ENCODE measurements around the gene RAE1. TPM values are rescaled to one million over a fixed set of nuclear protein-coding genes. Genes with fewer than 3 reads are reported as not detected.

RAE1 gene
- total and polyA plus RNA-seq, 12 donors, result 8.8 to 46.9 (median 22.5) TPM

DNA sequence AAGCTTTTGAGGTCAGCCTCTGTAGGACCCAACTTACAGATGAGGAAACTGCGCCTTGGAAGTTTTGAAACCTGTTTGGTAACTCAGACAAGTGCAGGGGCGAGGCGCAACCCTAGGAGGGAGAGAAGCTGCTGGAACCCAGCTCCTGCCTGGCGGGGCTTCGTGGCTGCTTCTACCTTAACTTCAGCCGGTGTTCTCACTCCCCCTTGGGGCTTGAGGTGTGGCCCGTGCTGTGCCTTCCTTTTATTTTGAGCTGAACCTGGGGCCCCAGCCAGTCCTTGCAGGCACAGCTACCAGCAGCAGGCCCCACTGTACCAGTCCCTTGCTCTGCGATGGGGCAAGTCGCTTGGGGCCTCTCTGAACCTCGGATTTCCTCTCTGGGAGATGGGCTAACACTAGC lies 52.2 kb downstream of the RAE1 start:
- H3K9me3 ChIP-seq (replicated peaks in 1 of 3), result no peaks in the 10 kb centered on the region
- H3K36me3 ChIP-seq (replicated peaks in 1 of 2), result peaks cover 0 to 7% of the 10 kb centered on the region in 2 donors
- no peak overlapping the region for H3K4me3 ChIP-seq
- no peak overlapping the region for H3K27ac ChIP-seq
- H3K4me1 ChIP-seq (replicated peaks in 1 of 2), result peaks cover 0 to 21% of the 10 kb centered on the region in 2 donors
- no peak for DNase-seq
- TF ChIP-seq, protein P1, sequence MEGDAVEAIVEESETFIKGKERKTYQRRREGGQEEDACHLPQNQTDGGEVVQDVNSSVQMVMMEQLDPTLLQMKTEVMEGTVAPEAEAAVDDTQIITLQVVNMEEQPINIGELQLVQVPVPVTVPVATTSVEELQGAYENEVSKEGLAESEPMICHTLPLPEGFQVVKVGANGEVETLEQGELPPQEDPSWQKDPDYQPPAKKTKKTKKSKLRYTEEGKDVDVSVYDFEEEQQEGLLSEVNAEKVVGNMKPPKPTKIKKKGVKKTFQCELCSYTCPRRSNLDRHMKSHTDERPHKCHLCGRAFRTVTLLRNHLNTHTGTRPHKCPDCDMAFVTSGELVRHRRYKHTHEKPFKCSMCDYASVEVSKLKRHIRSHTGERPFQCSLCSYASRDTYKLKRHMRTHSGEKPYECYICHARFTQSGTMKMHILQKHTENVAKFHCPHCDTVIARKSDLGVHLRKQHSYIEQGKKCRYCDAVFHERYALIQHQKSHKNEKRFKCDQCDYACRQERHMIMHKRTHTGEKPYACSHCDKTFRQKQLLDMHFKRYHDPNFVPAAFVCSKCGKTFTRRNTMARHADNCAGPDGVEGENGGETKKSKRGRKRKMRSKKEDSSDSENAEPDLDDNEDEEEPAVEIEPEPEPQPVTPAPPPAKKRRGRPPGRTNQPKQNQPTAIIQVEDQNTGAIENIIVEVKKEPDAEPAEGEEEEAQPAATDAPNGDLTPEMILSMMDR (IDR thresholded peaks at IDR 0.05), result no peak
- TF ChIP-seq POLR2A (IDR thresholded peaks at IDR 0.05), result no peak
- intact Hi-C loops (cut with DNase I), result no loop called here
- 88 to 98% (median 95%) methylated on average over 5 to 10 of the region's 10 CpGs for WGBS, 4 donors
- no peaks in the 10 kb centered on the region for H3K27me3 ChIP-seq

DNA sequence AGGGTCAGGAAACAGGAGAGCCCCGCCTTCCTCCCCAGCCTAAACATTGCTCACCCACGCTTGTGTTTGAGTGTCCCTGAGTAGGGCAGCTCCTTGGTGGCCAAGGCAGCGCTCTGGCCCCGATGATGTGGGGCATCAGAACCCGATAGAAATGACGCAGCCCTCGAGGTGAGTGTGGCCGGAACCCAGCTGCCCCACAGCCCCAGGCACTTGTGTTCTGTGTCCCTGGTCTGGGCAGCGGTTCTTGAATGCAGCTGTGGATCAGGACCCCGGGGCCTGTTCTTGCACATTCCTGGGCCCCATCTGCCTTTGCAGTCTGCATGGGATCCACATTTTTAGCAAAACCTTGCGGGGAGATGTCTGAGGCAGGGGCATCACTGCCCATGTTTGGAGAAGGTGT lies 53.0 kb downstream of the RAE1 start:
- Histone ChIP-seq H3K27ac (no peak overlapping the region), H3K36me3 (replicated peaks in 1 of 2) (peaks cover 0 to 12% of the 10 kb centered on the region in 2 donors), H3K27me3 (no peaks in the 10 kb centered on the region), H3K4me1 (replicated peaks in 1 of 2) (peaks cover 0 to 15% of the 10 kb centered on the region in 2 donors), H3K9me3 (replicated peaks in 1 of 3) (no peaks in the 10 kb centered on the region), H3K4me3 (no peak overlapping the region)
- TF ChIP-seq, protein P1 (IDR thresholded peaks at IDR 0.05), result no peak
- TF ChIP-seq POLR2A (IDR thresholded peaks at IDR 0.05), result no peak
- 95 to 98% (median 97%) methylated on average over 4 to 11 of the region's 11 CpGs for WGBS, 4 donors
- DNase-seq, result no peak
- intact Hi-C loops (cut with DNase I), result no loop called here

DNA sequence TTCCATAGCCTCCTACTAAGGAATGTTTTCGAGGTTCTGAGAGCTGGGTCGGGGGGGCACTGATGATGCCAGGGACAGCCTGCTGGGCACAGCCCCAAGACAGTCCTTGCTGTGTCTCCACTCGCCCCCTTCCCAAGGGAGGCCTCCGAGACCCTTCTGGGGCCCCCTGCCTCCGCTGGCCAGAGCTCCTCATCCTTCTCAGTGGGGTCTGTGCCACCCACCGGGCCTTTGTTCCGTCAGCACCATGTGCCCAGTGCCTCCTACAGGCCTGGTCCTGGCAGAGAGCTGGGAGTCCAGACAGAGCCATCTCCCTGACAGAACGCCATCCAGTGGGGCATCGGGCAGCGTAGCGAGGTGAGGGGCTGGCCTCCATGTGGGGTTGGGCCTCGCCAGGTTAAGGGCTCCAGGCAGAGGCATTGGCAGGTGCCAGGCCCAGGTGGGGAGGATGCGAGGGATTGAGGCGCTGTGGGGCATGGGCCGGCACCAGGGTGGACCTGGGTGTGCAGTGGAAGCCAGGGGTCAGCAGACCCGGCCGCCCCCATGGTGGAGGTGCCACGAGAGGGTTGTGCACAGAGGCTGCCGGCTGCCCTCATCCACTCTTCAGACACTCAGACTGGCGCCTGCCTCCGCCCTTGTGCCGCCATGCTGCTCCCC lies 53.5 kb downstream of the RAE1 start:
- intact Hi-C loops (cut with DNase I), result no loop called here
- 93 to 99% (median 94%) methylated on average over 11 to 22 of the region's 22 CpGs for whole genome bisulfite sequencing, 4 donors
- no peak overlapping the region for H3K4me3 ChIP-seq
- no peak for DNase-seq
- H3K27ac ChIP-seq, result no peak overlapping the region
- H3K27me3 ChIP-seq, result no peaks in the 10 kb centered on the region
- TF ChIP-seq, protein P1 (IDR thresholded peaks at IDR 0.05), result no peak
- no peak for TF ChIP-seq POLR2A (IDR thresholded peaks at IDR 0.05)
- peaks cover 0 to 10% of the 10 kb centered on the region in 2 donors for H3K4me1 ChIP-seq (replicated peaks in 1 of 2)
- no peaks in the 10 kb centered on the region for H3K9me3 ChIP-seq (replicated peaks in 1 of 3)
- H3K36me3 ChIP-seq (replicated peaks in 1 of 2), result peaks cover 0 to 12% of the 10 kb centered on the region in 2 donors

DNA sequence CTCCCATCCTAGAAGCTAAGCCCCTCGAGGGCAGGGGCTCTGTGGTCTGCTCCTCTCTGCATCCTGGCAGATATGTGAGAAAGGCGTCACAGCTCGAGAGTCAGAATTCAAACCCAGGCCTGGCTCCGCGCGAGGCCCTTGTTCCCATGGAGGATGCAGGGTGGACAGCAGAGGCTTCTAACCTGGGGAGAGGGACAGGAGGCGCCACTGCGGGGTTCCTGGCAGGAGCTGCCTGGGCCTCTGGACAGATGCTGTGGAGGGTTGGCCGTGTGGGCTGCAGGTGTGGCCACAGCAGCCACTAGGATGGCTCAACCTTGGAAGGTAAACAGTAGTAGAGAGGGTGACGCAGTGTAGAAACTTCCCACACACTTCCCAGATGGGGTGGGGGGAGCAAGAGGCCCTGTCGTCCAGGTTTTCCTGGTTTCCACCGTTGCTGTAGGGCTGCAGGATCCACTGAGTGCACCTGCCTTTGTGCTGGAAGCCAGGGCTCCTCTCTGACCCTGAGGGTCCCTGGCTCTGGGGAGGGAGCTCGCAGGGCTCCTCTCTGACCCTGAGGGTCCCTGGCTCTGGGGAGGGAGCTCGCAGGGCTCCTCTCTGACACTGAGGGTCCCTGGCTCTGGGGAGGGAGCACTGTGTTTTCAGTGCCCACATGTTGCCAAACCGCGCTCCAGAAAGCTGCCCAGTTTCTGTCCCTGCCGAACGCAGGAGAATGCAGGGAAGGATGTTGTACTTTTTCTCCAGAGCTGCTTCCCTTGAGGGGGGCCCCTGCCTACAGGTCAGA lies 54.4 kb downstream of the RAE1 start:
- no peak overlapping the region for H3K4me3 ChIP-seq
- peaks cover 0 to 12% of the 10 kb centered on the region in 2 donors for H3K36me3 ChIP-seq (replicated peaks in 1 of 2)
- intact Hi-C loops (cut with DNase I), result no loop called here
- no peak for TF ChIP-seq POLR2A (IDR thresholded peaks at IDR 0.05)
- TF ChIP-seq, protein P1 (IDR thresholded peaks at IDR 0.05), result no peak
- no peak for DNase-seq
- H3K9me3 ChIP-seq (replicated peaks in 1 of 3), result no peaks in the 10 kb centered on the region
- H3K4me1 ChIP-seq (replicated peaks in 1 of 2), result peaks cover 5 to 11% of the 10 kb centered on the region in 2 donors
- no peak overlapping the region for H3K27ac ChIP-seq
- H3K27me3 ChIP-seq, result no peaks in the 10 kb centered on the region
- WGBS, 4 donors, result 88 to 92% (median 91%) methylated on average over 11 to 18 of the region's 18 CpGs
